NCI-H774 (cell line): ENCODE results near the gene ZNF69.
"Not testable (repeated sequence)": the region's sequence is repeated elsewhere in the genome, so short reads cannot be mapped to it uniquely, and the experiment has no call there.

Experiments used
- DNase-seq: peaks from one replicate; lab custom pipeline; 2025; lab: John Stamatoyannopoulos, UW

Gene ZNF69

DNA sequence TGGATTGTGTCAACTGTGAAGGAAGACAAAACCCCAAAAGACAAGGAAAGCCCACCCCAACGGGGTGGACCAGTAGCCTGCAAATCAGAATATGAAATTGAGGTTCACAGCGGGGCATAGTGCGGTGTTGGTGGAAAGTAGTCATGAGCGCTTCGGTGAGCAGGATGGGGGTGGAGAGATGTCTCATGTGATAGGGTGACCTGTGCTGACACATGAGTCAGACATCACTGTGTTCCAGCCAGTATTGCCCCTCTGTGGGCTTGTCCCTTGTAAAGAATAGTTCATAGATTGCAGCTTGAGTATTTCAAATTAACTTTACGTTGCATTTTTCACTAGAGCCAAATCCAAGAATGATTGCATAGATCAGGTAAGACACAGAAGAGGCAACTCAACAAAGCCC, 7.3 kb downstream of the ZNF69 start:
- no peak for DNase-seq

DNA sequence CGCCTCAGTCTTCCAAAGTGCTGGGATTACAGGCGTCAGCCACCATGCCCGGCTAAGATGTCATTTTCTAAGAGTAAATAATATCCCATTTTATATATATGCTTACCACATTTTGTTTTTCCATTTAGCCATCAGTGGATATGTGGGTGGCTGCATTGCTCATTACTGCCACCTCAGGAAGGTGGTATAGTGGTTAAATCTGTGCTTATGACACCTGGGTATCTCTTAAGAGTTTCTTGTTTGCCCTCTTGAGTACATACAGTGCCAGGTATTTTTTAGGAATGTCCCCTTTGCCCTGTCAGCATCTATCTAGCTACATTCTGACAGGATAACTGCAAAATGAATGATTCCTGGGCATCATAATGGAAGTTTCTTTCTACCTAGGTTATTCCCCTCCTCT, 14.6 kb downstream of the ZNF69 start:
- no peak for DNase-seq

DNA sequence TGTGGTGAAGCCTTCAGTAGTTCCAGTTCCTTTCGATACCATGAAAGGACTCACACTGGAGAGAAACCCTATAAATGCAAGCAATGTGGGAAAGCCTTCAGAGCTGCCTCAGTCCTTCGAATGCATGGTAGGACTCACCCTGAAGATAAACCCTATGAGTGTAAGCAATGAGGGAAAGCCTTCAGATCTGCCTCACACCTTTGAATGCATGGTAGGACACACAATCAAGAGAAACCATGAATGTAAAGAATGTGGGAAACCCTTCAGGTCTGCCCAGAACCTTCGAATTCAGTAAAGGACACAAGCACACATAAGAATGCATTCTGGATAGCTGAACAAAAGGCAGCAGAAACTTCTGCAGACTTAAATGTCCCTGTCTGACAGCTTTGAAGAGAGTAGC, 18.3 kb downstream of the ZNF69 start:
- DNase-seq, result no peak

DNA sequence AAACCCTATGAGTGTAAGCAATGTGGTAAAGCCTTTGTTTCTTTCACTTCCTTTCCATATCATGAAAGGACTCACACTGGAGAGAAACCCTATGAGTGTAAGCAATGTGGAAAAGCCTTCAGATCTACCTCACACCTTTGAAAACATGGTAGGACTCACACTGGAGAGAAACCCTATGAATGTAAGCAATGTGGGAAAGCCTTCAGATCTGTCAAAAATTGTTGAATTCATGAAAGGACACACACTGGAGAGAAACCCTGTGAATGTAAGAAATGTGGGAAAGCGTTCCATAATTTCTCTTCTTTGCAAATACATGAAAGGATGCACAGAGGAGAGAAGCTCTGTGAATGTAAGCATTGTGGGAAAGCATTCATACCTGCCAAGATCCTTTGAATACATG, 24.4 kb downstream of the ZNF69 start:
- DNase-seq, result not testable (repeated sequence)

DNA sequence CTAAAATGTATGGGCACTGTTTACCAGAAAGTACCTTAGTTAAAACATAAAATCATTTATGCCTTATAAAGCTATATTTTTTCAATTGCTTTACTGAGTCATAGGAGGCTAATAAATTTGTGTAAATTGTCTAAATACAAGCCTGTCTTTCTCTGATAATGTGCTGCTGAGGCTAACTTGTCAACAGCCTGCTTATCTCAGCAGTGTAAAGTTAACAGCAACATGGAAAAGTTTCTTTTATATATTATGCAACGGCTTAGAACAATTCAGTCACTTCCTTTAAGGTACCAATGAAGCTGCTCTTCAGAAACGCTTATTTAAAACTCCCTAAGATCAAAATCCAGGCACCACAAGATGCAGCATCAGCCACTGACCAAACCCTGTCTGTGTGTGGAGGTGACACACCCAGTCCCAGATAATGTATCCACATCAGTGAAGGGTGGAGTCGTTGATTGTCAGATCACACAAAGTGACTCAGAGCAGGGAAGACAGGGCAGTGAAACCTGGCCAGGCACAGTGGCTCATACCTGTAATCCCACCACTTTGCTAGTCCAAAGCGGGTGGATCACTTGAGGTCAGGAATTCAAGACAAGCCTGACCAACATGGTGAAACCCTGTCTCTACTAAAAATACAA, 27.0 kb downstream of the ZNF69 start:
- not testable (repeated sequence) for DNase-seq

DNA sequence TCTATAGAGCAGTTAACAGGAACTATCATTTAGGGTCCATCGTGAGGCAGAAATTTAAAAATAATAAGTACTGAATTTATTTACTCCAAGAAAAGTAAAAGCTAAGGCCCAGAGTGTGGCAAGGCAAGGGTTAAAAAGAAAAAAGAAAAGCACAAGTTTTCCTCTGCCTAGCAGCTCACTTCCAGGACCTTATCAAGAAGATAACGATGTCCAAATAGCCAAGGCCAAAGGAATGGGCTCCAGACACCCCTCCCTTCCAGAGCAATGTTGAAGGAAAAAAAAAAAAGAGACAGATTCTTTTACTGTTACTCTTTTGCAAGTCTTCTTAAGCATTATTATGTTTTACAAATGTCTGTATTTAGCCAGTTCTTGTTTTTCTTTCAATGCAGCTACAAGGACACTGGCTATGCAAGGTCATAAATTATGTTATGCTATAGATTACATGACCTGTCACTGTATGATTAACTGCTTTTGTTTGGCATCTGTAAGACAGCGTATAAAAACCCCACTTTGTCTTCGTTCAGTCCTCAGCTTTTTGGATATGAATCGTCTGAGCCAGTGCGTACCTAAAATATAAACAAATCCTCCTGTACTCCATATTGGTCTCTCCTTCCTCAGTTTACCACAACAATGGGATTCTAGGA, 34.4 kb downstream of the ZNF69 start:
- no peak for DNase-seq

DNA sequence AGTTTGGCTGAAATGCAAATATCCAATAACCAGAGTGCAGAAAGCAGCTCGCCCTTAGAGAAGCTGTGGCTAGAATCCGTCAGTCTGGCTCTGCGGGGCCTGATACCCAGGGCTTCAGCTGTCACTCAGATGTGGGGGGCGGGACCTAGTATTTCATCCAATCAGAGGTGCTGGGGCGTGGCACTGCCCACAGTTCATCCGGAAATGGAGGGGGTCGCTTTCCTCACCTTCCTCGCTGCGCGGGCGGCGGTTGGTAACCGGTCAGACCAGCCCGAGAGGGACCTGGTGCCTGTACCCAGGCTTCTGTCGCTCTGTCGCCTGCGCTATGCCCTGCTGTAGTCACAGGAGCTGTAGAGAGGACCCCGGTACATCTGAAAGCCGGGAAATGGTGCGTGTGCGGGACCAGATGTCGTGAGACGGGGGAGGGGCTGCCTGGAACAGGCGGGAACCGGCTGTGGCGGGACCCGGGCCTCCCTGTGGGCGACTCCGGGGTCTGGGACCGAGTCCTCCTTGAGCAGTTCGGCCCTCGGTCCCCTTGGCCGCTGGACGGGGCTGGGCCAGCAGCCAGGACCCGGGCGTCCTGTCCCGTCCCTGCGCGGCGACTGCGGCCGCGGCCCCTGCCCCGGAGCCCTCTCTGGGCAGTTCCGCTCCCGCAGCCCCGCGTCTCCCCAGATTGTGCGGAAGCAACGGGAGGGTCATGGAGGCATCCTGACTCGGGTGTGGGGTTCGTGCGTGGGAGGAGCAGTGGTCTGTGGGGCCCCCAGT, 37.5 kb downstream of the ZNF69 start, which contains the start of gene ZNF700:
Gene ZNF700, plus strand, starts transcription at position 222 of the 765 bp plus-strand sequence. Its CDS starts 104 bp downstream, at position 326.
- peak; percentile 90 for DNase-seq

DNA sequence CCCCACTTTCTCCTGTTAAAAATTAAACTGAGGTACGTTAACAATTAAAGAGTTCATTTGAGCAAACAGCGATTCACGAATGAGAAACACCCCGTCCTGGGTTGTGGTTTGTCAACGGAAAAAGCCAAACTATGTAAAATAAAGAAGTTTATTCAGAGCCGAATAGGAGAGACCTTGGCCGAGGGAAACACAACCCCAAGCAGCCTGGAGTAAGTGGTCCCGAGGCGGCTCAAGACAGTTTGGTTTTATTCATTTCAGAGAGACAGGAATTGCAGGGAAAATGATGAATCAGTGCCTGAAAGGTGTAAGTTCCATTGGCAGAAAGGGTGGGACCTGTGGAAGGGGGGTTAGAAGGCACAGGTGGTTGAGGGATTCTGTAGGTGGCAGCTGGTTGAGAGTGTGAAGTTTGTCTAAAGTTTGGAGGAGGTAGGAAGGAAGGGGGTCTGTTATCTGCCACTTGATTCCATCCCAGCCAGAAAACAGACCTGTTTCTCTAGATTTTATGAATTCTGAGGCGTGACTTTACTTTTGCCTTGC, 38.1 kb downstream of the ZNF69 start:
- not testable (repeated sequence) for DNase-seq

DNA sequence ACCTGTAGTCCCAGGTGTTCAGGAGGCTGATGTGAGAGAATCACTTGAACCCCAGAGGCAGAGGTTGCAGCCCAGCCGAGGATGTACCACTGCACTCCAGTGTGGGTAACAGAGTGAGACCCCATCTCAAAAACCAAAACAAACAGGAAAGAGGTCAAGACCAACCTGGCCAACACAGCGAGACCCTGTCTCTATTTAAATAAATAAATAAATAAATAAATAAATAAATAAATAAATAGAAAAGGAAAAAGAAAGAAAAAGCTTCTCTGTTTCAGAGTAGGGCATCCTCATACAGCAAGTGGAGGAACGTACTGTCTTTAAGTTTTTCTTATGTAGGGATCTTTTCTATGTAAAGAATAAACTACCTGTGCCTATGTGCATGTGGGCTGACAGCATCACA, 39.6 kb downstream of the ZNF69 start:
- no peak for DNase-seq

DNA sequence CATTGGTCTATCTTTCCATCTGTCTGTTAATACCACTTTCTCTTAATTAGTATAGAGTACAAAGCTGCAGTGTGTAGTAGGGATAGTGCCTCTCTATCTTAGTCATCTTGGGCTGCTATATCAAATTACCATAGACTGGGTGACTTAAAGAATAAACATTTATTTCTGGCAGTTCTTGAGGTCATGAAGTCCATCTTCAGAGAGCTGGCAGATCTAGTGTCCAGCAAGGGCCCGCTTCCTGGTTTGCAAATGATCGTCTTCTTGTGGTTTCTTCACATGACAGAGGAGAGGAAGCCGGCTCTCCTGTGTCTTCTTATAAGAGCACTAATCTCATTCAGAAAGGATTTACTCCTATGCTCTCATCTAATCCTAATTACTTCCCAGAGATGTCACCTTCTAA, 43.5 kb downstream of the ZNF69 start:
- DNase-seq, result no peak

DNA sequence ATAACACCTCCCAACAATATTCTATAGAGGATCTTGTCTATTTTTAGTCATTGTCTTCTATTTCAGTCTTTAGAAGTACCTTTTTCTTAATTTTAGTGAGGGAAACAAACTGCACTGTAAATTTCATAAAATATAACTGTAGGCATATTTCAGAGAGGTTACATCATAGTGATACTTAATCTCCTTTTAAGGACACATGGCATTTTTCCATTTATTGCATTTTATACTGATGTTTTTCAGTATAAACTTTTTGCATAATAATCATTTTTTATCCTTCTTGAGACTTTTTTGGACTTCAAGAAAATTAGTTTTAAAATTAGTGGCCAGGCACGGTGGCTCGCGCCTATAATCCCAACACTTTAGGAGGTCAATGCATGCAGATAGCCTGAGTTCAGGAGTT, 43.9 kb downstream of the ZNF69 start:
- DNase-seq, result no peak

DNA sequence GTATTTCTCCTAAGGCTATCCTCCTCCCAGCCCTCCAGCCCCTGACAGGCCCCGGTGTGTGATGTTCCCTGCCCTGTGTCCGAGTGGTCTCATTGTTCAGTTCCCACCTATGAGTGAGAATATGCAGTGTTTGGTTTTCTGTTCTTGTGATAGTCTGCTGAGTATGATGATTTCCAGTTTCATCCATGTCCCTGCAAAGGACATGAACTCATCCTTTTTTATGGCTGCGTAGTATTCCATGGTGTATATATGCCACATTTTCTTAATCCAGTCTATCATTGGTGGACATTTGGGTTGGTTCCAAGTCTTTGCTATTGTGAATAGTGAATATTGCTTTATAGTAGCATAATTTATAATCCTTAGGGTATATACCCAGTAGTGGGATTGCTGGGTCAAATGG, 48.2 kb downstream of the ZNF69 start:
- DNase-seq, result not testable (repeated sequence)

DNA sequence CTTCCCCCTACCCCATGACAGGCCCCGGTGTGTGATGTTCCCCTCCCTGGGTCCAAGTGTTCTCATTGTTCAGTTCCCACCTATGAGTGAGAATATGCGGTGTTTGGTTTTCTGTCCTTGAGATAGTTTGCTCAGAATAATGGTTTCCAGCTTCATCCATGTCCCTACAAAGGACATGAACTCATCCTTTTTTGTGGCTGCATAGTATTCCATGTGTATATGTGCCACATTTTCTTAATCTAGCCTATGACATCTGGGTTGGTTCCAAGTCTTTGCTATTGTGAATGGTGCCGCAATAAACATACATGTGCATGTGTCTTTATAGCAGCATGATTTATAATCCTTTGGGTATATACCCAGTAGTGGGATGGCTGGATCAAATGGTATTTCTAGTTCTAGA, 50.8 kb downstream of the ZNF69 start:
- DNase-seq, result not testable (repeated sequence)

DNA sequence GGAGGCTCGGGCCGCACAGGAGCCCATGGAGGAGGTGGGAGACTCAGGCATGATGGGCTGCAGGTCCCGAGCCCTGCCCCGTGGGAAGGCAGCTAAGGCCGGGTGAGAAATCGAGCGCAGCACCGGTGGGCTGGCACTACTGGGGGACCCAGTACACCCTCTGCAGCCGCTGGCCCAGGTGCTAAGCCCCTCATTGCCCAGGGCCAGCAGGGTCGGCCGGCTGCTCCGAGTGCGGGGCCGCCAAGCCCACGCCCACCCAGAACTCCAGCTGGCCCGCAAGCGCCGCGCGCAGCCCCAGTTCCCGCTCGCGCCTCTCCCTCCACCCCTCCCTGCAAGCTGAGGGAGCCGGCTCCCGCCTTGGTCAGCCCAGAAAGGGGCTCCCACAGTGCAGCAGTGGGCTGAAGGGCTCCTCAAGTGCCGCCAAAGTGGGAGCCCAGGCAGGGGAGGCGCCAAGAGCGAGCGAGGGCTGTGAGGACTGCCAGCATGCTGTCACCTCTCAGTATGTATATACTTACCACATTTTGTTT, 53.8 kb downstream of the ZNF69 start:
- DNase-seq, result not testable (repeated sequence)

DNA sequence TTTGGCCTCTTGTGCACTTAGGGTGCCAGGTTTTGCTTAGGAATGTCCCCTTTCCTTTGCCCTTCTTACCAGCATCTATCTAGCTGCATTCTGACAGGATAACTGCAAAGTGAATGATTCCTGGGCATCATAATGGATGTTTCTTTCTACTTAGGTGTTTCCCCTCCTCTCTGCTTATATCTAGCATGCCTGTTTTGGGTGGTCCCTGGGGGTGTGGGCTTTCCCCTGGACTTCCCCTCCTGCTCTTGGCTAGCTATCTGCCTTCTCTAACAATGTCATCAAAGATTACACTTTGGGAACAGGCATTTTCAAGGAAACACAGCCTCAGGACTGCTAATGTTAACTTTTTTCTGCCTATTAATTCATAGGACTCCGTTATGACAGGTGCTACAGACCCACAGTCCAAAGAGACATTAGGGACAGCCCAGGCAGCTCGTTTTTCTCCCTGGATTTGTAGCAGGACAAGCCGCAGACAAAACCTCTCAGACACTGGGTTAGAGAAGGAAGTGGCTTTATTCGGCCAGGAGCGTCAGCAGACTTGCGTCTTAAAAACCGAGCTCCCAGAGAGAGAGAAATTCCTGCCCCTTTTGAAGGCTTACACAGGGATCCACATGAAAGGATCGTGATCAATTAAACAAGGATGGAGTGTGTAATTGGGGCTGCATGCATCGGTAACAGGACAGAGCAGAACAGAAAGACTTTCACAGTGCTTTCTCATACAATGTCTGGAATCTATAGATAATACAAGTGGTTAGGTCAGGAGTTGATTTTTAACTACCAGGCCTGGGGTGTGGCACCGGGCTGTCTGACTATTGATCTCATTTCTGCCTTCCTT, 54.6 kb downstream of the ZNF69 start:
- DNase-seq, result no peak

DNA sequence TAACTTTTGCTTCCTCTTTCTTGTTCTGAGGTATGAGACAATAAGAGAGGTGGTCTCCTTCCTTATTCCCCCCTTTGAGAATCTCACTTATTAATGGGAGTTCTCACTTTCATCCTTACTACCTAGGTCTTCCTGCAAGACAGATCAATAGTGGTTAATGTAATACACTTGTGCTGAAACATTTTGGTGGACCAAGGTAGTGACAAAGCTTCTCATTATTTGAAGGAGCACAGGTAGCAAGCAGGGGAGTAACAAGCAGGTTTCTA, 55.2 kb downstream of the ZNF69 start:
- DNase-seq, result no peak

DNA sequence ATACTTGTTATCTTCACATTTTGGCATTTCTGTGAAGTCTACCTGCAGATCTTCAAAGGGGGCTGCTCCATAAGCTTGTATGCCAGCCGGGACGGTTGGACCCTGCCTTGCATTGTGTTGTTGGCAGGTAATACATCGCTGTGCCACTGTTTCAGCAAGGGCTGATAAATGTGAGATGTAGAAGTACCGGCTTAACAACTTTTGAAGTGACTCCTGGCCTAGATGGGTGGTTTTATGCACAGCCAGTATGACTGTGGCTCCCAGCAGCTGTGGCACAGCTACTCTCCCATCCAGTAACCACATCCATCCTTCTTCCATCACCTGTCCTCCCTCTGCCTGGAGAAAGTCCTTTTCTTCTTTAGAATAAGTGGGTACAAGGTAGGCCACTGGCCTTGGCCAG, 57.1 kb downstream of the ZNF69 start:
- DNase-seq, result no peak

DNA sequence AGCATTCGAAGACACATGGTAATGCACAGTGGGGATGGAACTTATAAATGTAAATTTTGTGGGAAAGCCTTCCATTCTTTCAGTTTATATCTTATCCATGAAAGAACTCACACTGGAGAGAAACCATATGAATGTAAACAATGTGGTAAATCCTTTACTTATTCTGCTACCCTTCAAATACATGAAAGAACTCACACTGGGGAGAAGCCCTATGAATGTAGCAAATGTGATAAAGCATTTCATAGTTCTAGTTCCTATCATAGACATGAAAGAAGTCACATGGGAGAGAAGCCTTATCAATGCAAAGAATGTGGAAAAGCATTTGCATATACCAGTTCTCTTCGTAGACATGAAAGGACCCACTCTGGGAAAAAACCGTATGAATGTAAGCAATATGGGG, 61.1 kb downstream of the ZNF69 start:
- no peak for DNase-seq

DNA sequence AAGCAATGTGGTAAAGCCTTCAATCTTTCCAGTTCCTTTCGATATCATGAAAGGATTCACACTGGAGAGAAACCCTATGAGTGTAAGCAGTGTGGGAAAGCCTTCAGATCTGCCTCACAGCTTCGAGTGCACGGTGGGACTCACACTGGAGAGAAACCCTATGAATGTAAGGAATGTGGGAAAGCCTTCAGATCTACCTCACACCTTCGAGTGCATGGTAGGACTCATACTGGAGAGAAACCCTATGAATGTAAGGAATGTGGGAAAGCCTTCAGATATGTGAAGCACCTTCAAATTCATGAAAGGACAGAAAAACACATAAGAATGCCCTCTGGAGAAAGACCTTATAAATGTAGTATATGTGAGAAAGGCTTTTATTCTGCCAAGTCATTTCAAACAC, 61.6 kb downstream of the ZNF69 start:
- DNase-seq, result no peak

DNA sequence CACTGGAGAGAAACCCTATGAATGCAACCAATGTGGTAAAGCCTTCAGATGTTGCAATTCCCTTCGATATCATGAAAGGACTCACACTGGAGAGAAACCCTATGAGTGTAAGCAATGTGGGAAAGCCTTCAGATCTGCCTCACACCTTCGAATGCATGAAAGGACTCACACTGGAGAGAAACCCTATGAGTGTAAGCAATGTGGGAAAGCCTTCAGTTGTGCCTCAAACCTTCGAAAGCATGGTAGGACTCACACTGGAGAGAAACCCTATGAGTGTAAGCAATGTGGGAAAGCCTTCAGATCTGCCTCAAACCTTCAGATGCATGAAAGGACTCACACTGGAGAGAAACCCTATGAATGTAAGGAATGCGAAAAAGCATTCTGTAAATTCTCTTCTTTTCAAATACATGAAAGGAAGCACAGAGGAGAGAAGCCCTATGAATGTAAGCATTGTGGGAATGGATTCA, 62.1 kb downstream of the ZNF69 start:
- not testable (repeated sequence) for DNase-seq

DNA sequence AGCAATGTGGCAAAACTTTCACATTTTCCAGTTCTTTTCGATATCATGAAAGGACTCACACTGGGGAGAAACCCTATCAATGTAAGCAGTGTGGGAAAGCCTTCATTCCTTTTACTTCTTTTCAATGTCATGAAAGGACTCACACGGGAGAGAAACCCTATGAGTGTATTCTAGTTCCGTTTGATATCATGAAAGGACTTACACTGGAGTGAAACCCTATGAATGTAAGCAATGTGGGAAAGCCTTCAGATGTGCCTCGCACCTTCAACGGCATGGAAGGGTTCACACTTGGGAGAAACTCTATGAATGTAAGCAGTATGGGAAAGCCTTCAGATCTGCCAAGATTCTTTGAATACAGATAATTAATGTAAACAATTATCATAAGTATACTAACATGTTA, 62.7 kb downstream of the ZNF69 start:
- no peak for DNase-seq
